Measurements from ENCODE around the gene SNCA. TPM values are rescaled to one million over a fixed set of nuclear protein-coding genes. Genes with fewer than 3 reads are reported as not detected.

SNCA gene
- total and polyA plus RNA-seq, 7 experiments from 2014 or later = 0.49 to 3.0 (median 1.4) TPM; not detected in 1

GRCh38 chr4:89744914-89745313 lies 92.0 kb downstream of the SNCA start:
- POLR2A ChIA-PET = no interaction called here
- no peak overlapping the region for H3K27ac Mint-ChIP-seq

GRCh38 chr4:89741768-89742167 lies 95.2 kb downstream of the SNCA start:
- H3K4me1 Mint-ChIP-seq = no peaks in the 10 kb centered on the region
- peaks cover 0 to 7% (median 0%) of the 10 kb centered on the region in 11 donors for H3K9me3 Mint-ChIP-seq
- H3K4me3 Mint-ChIP-seq = no peak overlapping the region
- ChIA-PET CTCF (no interaction called here), POLR2A (no interaction called here)
- Histone ChIP-seq H3K4me3 (ENCODE audit: low read length) (no peak overlapping the region), H3K27ac (ENCODE audit: low read depth, low read length) (no peak overlapping the region), H3K9me3 (ENCODE audit: control insufficient read depth in 2 of 3, low read length in 3 of 3) (no peaks in the 10 kb centered on the region), H3K27me3 (ENCODE audit: control insufficient read depth in 2 of 2, insufficient read depth in 2 of 2, low read length in 2 of 2) (no peaks in the 10 kb centered on the region), H3K36me3 (ENCODE audit: control insufficient read depth in 2 of 3, insufficient read depth in 3 of 3, low read length in 3 of 3) (no peaks in the 10 kb centered on the region), H3K4me1 (ENCODE audit: control insufficient read depth in 2 of 2, insufficient read depth in 2 of 2, low read length in 2 of 2) (no peaks in the 10 kb centered on the region)
- no peak for DNase-seq
- no peak for ATAC-seq
- no peaks in the 10 kb centered on the region for H3K36me3 Mint-ChIP-seq
- intact Hi-C loops (cut with micrococcal nuclease) = no loop called here
- no peak overlapping the region for H3K27ac Mint-ChIP-seq
- H3K27me3 Mint-ChIP-seq = peaks cover 0 to 10% (median 4%) of the 10 kb centered on the region in 5 donors

More at GRCh38 chr4:89744914-89745313, 92.0 kb downstream of the SNCA start:
- no peak overlapping the region for H3K4me3 ChIP-seq (ENCODE audit: low read length)
- no peak for DNase-seq
- no peaks in the 10 kb centered on the region for H3K27me3 ChIP-seq (ENCODE audit: control insufficient read depth in 2 of 2, insufficient read depth in 2 of 2, low read length in 2 of 2)
- H3K36me3 ChIP-seq (ENCODE audit: control insufficient read depth in 2 of 3, insufficient read depth in 3 of 3, low read length in 3 of 3) = no peaks in the 10 kb centered on the region
- H3K4me1 ChIP-seq (ENCODE audit: control insufficient read depth in 2 of 2, insufficient read depth in 2 of 2, low read length in 2 of 2) = no peaks in the 10 kb centered on the region
- no peaks in the 10 kb centered on the region for H3K36me3 Mint-ChIP-seq
- ATAC-seq = no peak
- peaks cover 0 to 3% (median 0%) of the 10 kb centered on the region in 11 donors for H3K9me3 Mint-ChIP-seq
- intact Hi-C loops (cut with micrococcal nuclease) = no loop called here
- no peak overlapping the region for H3K27ac ChIP-seq (ENCODE audit: low read depth, low read length)
- CTCF ChIA-PET = no interaction called here
- peaks cover 0 to 6% (median 4%) of the 10 kb centered on the region in 5 donors for H3K27me3 Mint-ChIP-seq
- H3K4me1 Mint-ChIP-seq = no peaks in the 10 kb centered on the region
- no peaks in the 10 kb centered on the region for H3K9me3 ChIP-seq (ENCODE audit: control insufficient read depth in 2 of 3, low read length in 3 of 3)
- no peak overlapping the region for H3K4me3 Mint-ChIP-seq

GRCh38 chr4:89739311-89739988 lies 97.5 kb downstream of the SNCA start:
- Mint-ChIP-seq H3K4me1 (no peaks in the 10 kb centered on the region), H3K27ac (no peak overlapping the region), H3K4me3 (no peak overlapping the region), H3K9me3 (peaks cover 0 to 7% (median 0%) of the 10 kb centered on the region in 11 donors), H3K36me3 (no peaks in the 10 kb centered on the region), H3K27me3 (peaks cover 0 to 10% (median 4%) of the 10 kb centered on the region in 5 donors)
- DNase-seq (no peak), ATAC-seq (no peak)
- intact Hi-C loops (cut with micrococcal nuclease) = no loop called here
- CTCF ChIA-PET = no interaction called here
- no peaks in the 10 kb centered on the region for H3K4me1 ChIP-seq (ENCODE audit: control insufficient read depth in 2 of 2, insufficient read depth in 2 of 2, low read length in 2 of 2)
- POLR2A ChIA-PET = no interaction called here
- no peaks in the 10 kb centered on the region for H3K27me3 ChIP-seq (ENCODE audit: control insufficient read depth in 2 of 2, insufficient read depth in 2 of 2, low read length in 2 of 2)
- no peaks in the 10 kb centered on the region for H3K9me3 ChIP-seq (ENCODE audit: control insufficient read depth in 2 of 3, low read length in 3 of 3)
- H3K36me3 ChIP-seq (ENCODE audit: control insufficient read depth in 2 of 3, insufficient read depth in 3 of 3, low read length in 3 of 3) = no peaks in the 10 kb centered on the region
- no peak overlapping the region for H3K27ac ChIP-seq (ENCODE audit: low read depth, low read length)
- no peak overlapping the region for H3K4me3 ChIP-seq (ENCODE audit: low read length)

- Mint-ChIP-seq H3K27ac (no peak overlapping the region), H3K4me1 (no peaks in the 10 kb centered on the region), H3K36me3 (no peaks in the 10 kb centered on the region), H3K9me3 (peaks cover 0 to 7% (median 0%) of the 10 kb centered on the region in 11 donors), H3K4me3 (no peak overlapping the region), H3K27me3 (peaks cover 0 to 10% (median 4%) of the 10 kb centered on the region in 5 donors)
- Histone ChIP-seq H3K4me1 (ENCODE audit: control insufficient read depth in 2 of 2, insufficient read depth in 2 of 2, low read length in 2 of 2) (no peaks in the 10 kb centered on the region), H3K9me3 (ENCODE audit: control insufficient read depth in 2 of 3, low read length in 3 of 3) (no peaks in the 10 kb centered on the region), H3K4me3 (ENCODE audit: low read length) (no peak overlapping the region), H3K36me3 (ENCODE audit: control insufficient read depth in 2 of 3, insufficient read depth in 3 of 3, low read length in 3 of 3) (no peaks in the 10 kb centered on the region), H3K27me3 (ENCODE audit: control insufficient read depth in 2 of 2, insufficient read depth in 2 of 2, low read length in 2 of 2) (no peaks in the 10 kb centered on the region), H3K27ac (ENCODE audit: low read depth, low read length) (no peak overlapping the region)
- DNase-seq (no peak), ATAC-seq (no peak)
- ChIA-PET POLR2A (no interaction called here), CTCF (no interaction called here)
- intact Hi-C loops (cut with micrococcal nuclease) = no loop called here
Observed at GRCh38 chr4:89737888-89738287, 99.1 kb downstream of the SNCA start.

GRCh38 chr4:89733946-89734345 lies 103.0 kb downstream of the SNCA start:
- ChIA-PET POLR2A (no interaction called here), CTCF (no interaction called here)
- Mint-ChIP-seq H3K36me3 (no peaks in the 10 kb centered on the region), H3K27me3 (peaks cover 0 to 4% (median 4%) of the 10 kb centered on the region in 5 donors), H3K4me3 (no peak overlapping the region), H3K4me1 (no peaks in the 10 kb centered on the region), H3K9me3 (peaks cover 0 to 4% (median 0%) of the 10 kb centered on the region in 11 donors), H3K27ac (no peak overlapping the region)
- no peaks in the 10 kb centered on the region for H3K4me1 ChIP-seq (ENCODE audit: control insufficient read depth in 2 of 2, insufficient read depth in 2 of 2, low read length in 2 of 2)
- intact Hi-C loops (cut with micrococcal nuclease) = no loop called here
- no peaks in the 10 kb centered on the region for H3K36me3 ChIP-seq (ENCODE audit: control insufficient read depth in 2 of 3, insufficient read depth in 3 of 3, low read length in 3 of 3)
- no peaks in the 10 kb centered on the region for H3K27me3 ChIP-seq (ENCODE audit: control insufficient read depth in 2 of 2, insufficient read depth in 2 of 2, low read length in 2 of 2)
- no peak for DNase-seq
- no peak overlapping the region for H3K4me3 ChIP-seq (ENCODE audit: low read length)
- ATAC-seq = no peak
- no peaks in the 10 kb centered on the region for H3K9me3 ChIP-seq (ENCODE audit: control insufficient read depth in 2 of 3, low read length in 3 of 3)
- no peak overlapping the region for H3K27ac ChIP-seq (ENCODE audit: low read depth, low read length)

GRCh38 chr4:89727238-89727637 lies 109.7 kb downstream of the SNCA start:
- Mint-ChIP-seq H3K36me3 (no peaks in the 10 kb centered on the region), H3K4me3 (no peak overlapping the region), H3K4me1 (no peaks in the 10 kb centered on the region), H3K27me3 (peaks cover 0 to 8% (median 4%) of the 10 kb centered on the region in 5 donors), H3K9me3 (no peaks in the 10 kb centered on the region), H3K27ac (no peak overlapping the region)
- ChIA-PET POLR2A (no interaction called here), CTCF (no interaction called here)
- Histone ChIP-seq H3K36me3 (ENCODE audit: control insufficient read depth in 2 of 3, insufficient read depth in 3 of 3, low read length in 3 of 3) (no peaks in the 10 kb centered on the region), H3K27me3 (ENCODE audit: control insufficient read depth in 2 of 2, insufficient read depth in 2 of 2, low read length in 2 of 2) (no peaks in the 10 kb centered on the region), H3K9me3 (ENCODE audit: control insufficient read depth in 2 of 3, low read length in 3 of 3) (no peaks in the 10 kb centered on the region), H3K4me3 (ENCODE audit: low read length) (no peak overlapping the region), H3K27ac (ENCODE audit: low read depth, low read length) (no peak overlapping the region), H3K4me1 (ENCODE audit: control insufficient read depth in 2 of 2, insufficient read depth in 2 of 2, low read length in 2 of 2) (no peaks in the 10 kb centered on the region)
- no peak for ATAC-seq
- intact Hi-C loops (cut with micrococcal nuclease) = no loop called here
- DNase-seq = no peak

- DNase-seq (no peak), ATAC-seq (no peak)
- Histone ChIP-seq H3K36me3 (ENCODE audit: control insufficient read depth in 2 of 3, insufficient read depth in 3 of 3, low read length in 3 of 3) (no peaks in the 10 kb centered on the region), H3K9me3 (ENCODE audit: control insufficient read depth in 2 of 3, low read length in 3 of 3) (no peaks in the 10 kb centered on the region), H3K4me1 (ENCODE audit: control insufficient read depth in 2 of 2, insufficient read depth in 2 of 2, low read length in 2 of 2) (no peaks in the 10 kb centered on the region), H3K27me3 (ENCODE audit: control insufficient read depth in 2 of 2, insufficient read depth in 2 of 2, low read length in 2 of 2) (no peaks in the 10 kb centered on the region), H3K27ac (ENCODE audit: low read depth, low read length) (no peak overlapping the region), H3K4me3 (ENCODE audit: low read length) (no peak overlapping the region)
- intact Hi-C loops (cut with micrococcal nuclease) = no loop called here
- Mint-ChIP-seq H3K4me1 (no peaks in the 10 kb centered on the region), H3K9me3 (no peaks in the 10 kb centered on the region), H3K27ac (no peak overlapping the region), H3K27me3 (peaks cover 0 to 8% (median 4%) of the 10 kb centered on the region in 5 donors), H3K4me3 (no peak overlapping the region), H3K36me3 (no peaks in the 10 kb centered on the region)
- ChIA-PET POLR2A (no interaction called here), CTCF (no interaction called here)
Observed at GRCh38 chr4:89725268-89725667, 111.7 kb downstream of the SNCA start.

All from naive thymus-derived CD4-positive, alpha-beta T cell (primary cell).